Epidermal melanocyte (primary cell): ENCODE data around the gene CCNQ.
"Not testable (repeated sequence)": the region's sequence is repeated elsewhere in the genome, so short reads cannot be mapped to it uniquely, and the experiment has no call there.

Experiments used
- DNase-seq: peaks from one replicate; pipeline ENCODE4 v3.0.0; 2011; ENCODE audit warnings: low spot score; ENCODE audit not compliant: insufficient read length

The CCNQ gene

DNA sequence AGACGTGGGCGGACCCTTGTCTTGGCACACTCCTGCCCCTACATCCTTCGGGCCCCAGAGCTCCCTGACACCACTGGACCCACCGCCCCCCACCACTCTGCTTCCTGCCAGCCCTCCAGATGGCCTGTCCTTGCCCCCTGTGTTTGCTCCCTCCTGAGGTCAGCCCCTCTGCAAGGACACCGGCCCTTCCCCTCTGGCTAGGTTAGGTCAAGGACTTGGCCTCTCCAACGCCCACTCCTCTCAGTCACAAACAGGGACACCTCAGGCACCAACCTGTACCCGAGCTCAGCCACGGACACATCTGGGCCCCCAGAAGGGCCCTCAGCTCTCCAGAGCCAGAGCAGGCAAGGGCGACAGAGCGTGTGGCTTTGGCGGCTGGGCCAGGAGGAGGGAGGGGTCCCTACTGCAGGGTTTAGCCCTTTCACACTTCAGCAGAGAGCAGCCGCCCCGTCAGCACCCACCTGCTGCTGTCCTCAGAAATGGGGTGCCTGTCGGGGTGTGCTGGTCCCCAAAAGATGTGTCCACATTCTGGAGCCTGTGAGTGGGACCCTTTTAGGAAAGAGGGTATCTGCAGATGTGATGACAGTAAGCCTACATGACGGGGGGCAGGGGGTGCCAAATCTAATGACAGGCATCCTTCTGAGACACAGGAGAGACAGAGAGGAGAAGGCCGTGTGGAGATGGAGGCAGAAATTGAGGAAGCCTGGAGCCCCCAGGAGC is 24.5 kb upstream of the CCNQ start:
- DNase-seq, result no peak

GRCh38 chrX:153622661-153623309 is 23.8 kb upstream of the CCNQ start:
- DNase-seq, result no peak

GRCh38 chrX:153621949-153622598 is 23.1 kb upstream of the CCNQ start:
- no peak for DNase-seq

DNA sequence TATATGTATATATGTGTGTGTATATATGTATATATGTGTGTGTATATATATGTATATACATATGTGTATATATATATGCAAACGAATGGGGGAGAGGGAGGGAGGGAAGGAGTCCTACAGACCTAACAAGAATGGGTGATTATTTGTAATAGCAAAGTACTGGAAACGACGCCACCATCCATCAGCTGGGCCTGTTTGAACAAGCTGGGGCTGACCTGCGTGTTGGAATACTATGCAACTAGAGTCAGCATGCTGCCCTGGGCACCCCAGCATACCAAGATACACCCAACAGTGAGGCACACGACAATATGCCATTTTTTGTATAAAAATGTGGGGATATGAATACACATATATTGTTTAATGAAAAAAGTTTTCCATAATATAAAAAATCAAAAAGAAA is 21.6 kb upstream of the CCNQ start:
- no peak for DNase-seq

DNA sequence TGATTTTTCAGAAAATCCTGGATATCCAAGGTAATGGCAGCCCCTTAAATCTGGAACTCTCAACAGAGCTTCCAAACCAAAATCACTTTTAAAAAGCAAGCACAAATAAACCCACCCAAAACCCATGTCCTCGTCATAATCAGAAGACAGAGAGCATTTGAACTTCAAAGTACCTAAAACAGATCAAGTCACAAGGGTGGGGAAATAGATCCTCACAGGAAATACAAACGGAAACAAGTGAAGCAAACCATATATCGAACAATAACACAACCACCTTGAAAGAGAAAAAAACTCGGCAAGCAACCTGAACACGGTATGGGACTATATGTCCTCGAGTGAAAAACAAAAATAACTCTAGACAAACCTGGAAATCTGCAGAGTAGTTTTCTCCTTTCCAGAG is 15.9 kb upstream of the CCNQ start:
- DNase-seq, result no peak

- no peak for DNase-seq
Measured at GRCh38 chrX:153612413-153612812, 13.5 kb upstream of the CCNQ start.

GRCh38 chrX:153611298-153612095 is 12.6 kb upstream of the CCNQ start:
- no peak for DNase-seq

DNA sequence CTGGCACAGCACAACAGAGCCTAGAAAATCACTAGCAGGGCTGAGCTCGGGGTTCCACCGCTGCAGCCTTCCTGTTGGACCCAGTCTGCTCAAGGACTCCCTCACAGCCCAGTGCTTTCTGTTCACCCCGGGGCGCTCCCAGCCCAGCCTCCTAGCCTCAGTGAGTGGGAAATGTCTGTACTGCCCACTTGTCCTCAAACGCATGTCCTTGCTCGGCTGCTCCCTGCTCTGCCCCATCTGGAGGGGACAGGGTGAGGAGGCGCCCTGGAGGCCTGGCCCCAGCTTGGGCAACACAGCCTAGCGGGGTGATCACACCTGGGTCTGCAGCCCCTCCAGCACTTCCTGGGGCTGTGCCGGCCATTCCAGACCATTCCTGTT is 11.9 kb upstream of the CCNQ start:
- no peak for DNase-seq

- no peak for DNase-seq
Measured at GRCh38 chrX:153609917-153610835, 11.2 kb upstream of the CCNQ start.

- no peak for DNase-seq
Measured at GRCh38 chrX:153608806-153609205, 9.9 kb upstream of the CCNQ start.

GRCh38 chrX:153608376-153608775 is 9.4 kb upstream of the CCNQ start:
- DNase-seq, result no peak

DNA sequence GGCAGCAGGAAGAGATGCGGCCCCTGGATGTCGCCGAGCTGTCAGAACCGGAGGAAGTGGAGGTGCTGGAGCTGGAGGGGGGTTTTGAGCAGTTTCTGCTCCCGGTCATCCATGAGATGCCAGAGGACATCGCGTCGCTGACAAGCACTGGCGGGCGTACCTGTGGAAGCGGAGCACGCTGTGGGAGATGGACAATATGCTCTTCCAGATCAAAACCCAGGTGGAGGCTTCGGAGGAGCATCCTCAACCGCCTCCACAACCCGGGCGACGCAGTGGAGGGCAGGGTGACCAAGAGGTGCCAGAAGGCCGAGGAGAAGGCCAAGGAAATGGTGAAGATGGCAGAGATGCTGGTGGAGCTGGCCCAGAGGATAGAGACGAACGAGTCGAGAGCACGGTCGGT is 7.6 kb upstream of the CCNQ start:
- no peak for DNase-seq

GRCh38 chrX:153604666-153605380 is 5.9 kb upstream of the CCNQ start:
- not testable (repeated sequence) for DNase-seq

DNA sequence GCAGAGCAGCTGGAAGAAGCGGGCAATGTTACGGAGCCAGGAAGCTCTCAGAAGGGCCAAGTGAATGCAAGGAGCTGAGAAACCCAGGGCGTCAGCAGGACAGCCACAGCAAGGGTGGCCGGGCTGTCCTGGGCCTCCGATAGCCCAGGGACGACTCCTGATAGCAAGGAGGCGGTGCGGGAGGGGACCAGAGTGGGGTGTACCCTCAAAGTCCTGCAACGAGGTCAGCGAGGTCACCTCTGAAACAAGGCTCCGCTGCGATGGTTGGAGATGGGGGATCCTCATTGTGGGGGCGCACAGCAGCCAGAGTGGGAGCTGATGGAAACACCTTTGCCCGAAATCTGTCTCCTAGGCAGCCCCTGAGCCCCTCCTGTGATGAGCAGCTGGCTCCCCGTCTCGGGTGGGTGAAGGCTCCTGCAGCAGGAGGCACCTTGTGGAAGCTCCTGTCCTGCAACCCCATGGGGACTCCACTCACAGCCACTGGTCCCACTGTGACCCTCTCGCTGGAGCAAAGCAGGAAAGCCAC is 4.3 kb upstream of the CCNQ start:
- no peak for DNase-seq

DNA sequence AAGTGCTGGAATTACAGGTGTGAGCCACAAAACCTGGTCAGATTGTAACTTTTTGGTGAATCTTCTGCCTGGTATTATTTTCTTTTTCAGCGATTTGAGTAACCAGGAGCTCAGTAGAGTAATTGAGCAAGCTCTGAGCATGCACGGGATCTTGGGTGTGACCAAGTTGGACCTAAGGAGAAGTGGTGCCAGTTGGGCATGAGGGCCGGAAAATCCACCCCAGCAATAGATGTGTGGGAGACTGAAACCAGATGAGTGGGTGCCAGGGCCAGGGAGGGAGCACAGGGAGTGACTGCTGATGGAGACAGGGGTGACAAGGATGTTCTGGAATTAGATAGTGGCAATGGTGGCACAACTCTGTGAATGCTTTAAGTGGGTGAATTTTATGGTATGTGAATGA is 3.7 kb upstream of the CCNQ start:
- no peak for DNase-seq

DNA sequence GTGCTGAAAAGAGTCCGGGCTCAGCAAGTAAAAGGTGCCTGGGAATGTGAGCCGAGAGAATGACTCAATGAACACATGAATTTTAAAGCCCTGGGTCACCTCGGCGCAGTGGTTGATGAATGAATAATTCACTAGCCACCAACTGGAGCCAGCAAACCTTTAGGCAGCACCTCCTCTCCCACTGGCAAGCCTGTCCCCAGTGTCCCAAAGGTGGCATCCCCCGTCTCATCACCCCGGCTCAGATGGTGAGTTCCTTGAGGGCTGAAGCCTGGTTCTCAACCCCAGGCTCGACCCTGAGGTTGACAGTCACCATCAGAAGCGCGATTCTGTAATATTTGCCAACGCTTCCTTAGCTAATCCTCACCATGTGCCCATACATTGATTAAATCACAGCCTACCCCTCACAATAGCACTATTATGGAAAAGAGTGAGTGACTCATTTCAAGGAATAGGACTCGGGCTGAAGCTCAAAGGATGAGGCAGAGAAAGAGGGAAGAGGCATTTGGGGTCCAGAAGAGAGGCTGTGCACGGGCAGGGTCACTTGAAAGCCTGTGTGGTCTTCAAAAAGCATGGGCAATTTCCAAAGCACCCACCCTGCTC is 2.7 kb upstream of the CCNQ start:
- no peak for DNase-seq

- no peak for DNase-seq
Measured at GRCh38 chrX:153600921-153601320, 2.0 kb upstream of the CCNQ start.

GRCh38 chrX:153600032-153600373 is 1.1 kb upstream of the CCNQ start:
- DNase-seq, result no peak

- peak; percentile 65 for DNase-seq
Measured at GRCh38 chrX:153599192-153600031, 473 bp upstream of the CCNQ start.
